ENCODE measurements around the gene BOK. TPM values are rescaled to one million over a fixed set of nuclear protein-coding genes. Genes with fewer than 3 reads are reported as not detected.

The BOK gene
- total and polyA plus RNA-seq, 2 of the 13 experiments (the other 11 are each of a cell fraction or from before 2014, with no cell fraction given), result 35.5 to 39.2 TPM

GRCh38 chr2:241559323-241560161 lies 997 bp downstream of the BOK start (continued):
- TF ChIP-seq, protein P1, sequence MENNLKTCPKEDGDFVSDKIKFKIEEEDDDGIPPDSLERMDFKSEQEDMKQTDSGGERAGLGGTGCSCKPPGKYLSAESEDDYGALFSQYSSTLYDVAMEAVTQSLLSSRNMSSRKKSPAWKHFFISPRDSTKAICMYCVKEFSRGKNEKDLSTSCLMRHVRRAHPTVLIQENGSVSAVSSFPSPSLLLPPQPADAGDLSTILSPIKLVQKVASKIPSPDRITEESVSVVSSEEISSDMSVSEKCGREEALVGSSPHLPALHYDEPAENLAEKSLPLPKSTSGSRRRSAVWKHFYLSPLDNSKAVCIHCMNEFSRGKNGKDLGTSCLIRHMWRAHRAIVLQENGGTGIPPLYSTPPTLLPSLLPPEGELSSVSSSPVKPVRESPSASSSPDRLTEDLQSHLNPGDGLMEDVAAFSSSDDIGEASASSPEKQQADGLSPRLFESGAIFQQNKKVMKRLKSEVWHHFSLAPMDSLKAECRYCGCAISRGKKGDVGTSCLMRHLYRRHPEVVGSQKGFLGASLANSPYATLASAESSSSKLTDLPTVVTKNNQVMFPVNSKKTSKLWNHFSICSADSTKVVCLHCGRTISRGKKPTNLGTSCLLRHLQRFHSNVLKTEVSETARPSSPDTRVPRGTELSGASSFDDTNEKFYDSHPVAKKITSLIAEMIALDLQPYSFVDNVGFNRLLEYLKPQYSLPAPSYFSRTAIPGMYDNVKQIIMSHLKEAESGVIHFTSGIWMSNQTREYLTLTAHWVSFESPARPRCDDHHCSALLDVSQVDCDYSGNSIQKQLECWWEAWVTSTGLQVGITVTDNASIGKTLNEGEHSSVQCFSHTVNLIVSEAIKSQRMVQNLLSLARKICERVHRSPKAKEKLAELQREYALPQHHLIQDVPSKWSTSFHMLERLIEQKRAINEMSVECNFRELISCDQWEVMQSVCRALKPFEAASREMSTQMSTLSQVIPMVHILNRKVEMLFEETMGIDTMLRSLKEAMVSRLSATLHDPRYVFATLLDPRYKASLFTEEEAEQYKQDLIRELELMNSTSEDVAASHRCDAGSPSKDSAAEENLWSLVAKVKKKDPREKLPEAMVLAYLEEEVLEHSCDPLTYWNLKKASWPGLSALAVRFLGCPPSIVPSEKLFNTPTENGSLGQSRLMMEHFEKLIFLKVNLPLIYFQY (CRISPR knock-in tag; IDR thresholded peaks at IDR 0.05; ENCODE audit: borderline replicate concordance), result no peak
- TF ChIP-seq CBX2 (IDR thresholded peaks at IDR 0.05; ENCODE audit: low read depth, low read length) (no peak), CBX2 (CRISPR knock-in tag; IDR thresholded peaks at IDR 0.05; ENCODE audit: low read depth) (0 out of 2 replicates have a peak, but pooled peaks have one; percentile 27), MAFF (IDR thresholded peaks at IDR 0.05; ENCODE audit: low read depth, low read length) (no peak), FOXC1 (CRISPR knock-in tag; IDR thresholded peaks at IDR 0.05; ENCODE audit: borderline replicate concordance) (peak; percentile 74; the same call in 1 of the 2 replicates), GTF3A (CRISPR knock-in tag; conservative IDR thresholded peaks at IDR 0.05) (no peak), CEBPZ (IDR thresholded peaks at IDR 0.05; ENCODE audit: low read length) (no peak), ZFP36L2 (CRISPR knock-in tag; IDR thresholded peaks at IDR 0.05) (no peak), ZNF614 (CRISPR knock-in tag; IDR thresholded peaks at IDR 0.05; ENCODE audit: borderline replicate concordance) (0 out of 2 replicates have a peak, but pooled peaks have one; percentile 40), SATB2 (CRISPR knock-in tag; IDR thresholded peaks at IDR 0.05) (no peak), ZNF724P (CRISPR knock-in tag; IDR thresholded peaks at IDR 0.05; ENCODE audit: borderline replicate concordance) (no peak), STAT6 (CRISPR knock-in tag; IDR thresholded peaks at IDR 0.05; ENCODE audit: borderline replicate concordance) (no peak), E2F1 (CRISPR knock-in tag; IDR thresholded peaks at IDR 0.05) (no peak; the same call in 1 of the 2 replicates)
- TF ChIP-seq, protein P2, sequence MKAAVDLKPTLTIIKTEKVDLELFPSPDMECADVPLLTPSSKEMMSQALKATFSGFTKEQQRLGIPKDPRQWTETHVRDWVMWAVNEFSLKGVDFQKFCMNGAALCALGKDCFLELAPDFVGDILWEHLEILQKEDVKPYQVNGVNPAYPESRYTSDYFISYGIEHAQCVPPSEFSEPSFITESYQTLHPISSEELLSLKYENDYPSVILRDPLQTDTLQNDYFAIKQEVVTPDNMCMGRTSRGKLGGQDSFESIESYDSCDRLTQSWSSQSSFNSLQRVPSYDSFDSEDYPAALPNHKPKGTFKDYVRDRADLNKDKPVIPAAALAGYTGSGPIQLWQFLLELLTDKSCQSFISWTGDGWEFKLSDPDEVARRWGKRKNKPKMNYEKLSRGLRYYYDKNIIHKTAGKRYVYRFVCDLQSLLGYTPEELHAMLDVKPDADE (CRISPR knock-in tag; IDR thresholded peaks at IDR 0.05), result no peak; the same call in 1 of the 2 replicates
